Epidermal melanocyte (primary cell): ENCODE measurements around the gene SEMA3A.

Experiments used
- DNase-seq: peaks from one replicate; pipeline ENCODE4 v3.0.0; 2011; ENCODE audit warnings: low spot score; ENCODE audit not compliant: insufficient read length

Gene SEMA3A

DNA sequence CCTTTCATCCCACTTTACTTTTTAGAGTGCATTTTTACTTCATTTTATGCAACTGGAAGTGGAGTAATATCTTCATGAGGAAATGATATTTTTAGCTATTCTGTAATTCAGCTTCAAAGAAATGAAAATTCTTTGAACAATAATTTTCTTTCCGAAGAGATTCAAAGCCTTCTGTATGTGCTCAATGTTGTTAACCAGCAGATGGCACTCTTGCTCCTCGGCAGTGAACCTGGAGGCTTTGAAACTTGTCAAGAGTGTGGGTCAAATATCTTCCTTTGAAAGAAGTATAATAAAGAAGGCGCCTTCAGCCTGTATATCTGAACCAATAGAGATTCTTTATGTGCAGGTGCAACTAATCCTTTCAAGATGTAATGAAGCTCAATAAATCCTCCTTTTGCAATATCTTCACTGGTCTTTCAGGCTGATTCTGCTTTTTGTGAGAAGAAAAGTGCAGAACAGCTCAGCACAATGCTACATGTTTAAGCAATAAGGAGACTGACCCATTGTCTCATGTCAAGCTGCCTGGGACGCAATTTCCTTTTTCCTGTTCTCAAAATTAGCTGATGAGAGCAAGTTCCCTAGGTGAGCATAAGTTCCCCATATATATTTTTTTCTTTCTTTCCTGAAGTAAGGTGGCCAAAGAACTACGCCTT, 258.4 kb downstream of the SEMA3A start:
- no peak for DNase-seq

DNA sequence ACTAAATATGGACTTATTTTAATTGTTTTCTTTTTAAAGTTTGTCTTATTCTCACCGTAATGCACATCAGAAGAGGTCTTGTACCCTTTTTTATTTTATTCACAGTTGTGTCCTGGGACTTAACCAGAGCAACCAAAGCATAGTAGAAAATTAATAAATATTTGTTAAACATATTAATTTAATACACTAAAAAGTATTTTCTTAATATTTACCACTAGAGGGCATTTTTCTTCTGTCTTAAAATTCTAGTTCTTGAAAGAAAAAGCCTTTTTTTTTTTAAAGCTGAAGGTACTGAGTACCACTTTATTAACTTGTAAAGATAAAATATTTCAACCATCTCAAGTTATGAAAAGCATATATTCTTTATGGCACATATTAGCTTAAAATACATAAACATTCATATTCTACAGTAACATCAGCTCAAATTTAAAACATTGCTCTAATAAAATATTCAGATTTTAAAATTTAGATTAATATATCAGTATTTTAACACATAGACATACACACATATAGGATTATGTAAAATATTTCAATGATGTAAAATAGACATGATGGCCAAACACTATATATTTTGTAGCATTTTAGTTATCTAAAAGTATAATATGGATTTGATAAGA, 260.4 kb downstream of the SEMA3A start:
- DNase-seq: no peak

GRCh38 chr7:83931968-83932367, 262.6 kb downstream of the SEMA3A start:
- no peak for DNase-seq

DNA sequence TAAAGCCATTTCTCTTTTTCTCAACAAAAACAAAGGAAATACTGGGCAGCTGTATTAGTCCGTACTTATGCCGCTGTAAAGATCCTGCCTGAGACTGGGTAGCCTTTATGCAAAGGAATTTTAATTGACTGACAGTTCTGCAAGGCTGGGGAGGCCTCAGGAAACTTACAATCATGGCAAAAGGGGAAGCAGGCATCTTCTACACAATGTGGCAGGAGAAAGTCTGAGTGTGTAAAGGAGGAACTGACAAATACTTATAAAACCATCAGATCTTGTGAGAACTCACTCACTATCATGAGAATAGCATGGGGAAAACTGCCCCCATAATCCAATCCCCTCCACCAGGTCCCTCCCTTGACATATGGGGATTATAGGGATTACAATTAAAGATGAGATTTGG, 264.3 kb downstream of the SEMA3A start:
- DNase-seq: no peak

GRCh38 chr7:83925860-83926259, 268.7 kb downstream of the SEMA3A start:
- DNase-seq: no peak

GRCh38 chr7:83921941-83922607, 272.5 kb downstream of the SEMA3A start:
- no peak for DNase-seq

- no peak for DNase-seq
These were observed 273.2 kb downstream of the SEMA3A start for GRCh38 chr7:83921271-83921940.

DNA sequence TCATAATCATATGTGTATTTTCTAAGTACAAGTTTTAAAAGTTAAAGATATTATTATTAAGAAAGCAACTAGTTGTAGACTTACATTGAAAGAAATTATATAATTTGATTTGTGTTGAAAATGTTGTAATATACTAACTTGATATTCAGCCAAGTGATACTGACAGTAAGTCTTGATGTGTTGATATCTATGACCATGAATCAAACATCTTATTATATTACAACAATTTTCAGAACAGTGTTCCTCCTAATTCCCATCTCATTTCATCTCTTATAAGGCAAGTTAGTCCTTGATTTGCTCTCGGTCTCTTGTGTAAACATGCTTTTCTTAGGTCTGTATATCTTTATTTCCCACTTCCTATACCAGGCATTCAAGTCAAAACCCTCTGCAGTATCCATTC, 276.4 kb downstream of the SEMA3A start:
- DNase-seq: no peak

DNA sequence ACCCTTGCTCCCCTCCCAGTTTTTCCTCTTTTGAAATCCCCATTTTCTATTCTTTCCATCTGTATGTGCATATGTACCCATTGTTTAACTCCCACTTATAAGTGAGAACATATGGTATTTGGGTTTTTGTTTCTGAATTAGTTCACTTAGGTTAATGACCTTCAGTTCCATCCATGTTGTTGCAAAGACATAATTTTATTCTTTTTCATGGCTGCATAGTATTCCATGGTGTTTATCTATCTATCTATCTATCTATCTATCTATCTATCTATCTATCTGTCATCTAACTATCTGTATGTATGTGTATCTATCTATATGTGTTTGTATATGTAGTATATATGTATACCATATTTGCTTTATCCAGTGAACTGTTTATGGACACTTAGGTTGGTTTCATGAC, 281.4 kb downstream of the SEMA3A start:
- DNase-seq: no peak

- DNase-seq: no peak
These were observed 286.1 kb downstream of the SEMA3A start for GRCh38 chr7:83908526-83908925.
